Esophagus squamous epithelium (tissue), 4 donors: ENCODE data around the gene CCDC182.

Experiments
- CTCF ChIP-seq, 6 experiments: fragments of 450-650 bp in 4 of 6; fragments of 200-600 bp in 2 of 6; sonication (generic) in 2 of 6; IDR thresholded peaks; one replicate each; pipeline ENCODE4 v1.5.1; 2016 to 2019; ENCODE audit warnings: antibody characterized with exemption in 6 of 6, mild to moderate bottlenecking in 4 of 6, moderate library complexity in 4 of 6
- POLR2A ChIP-seq, 4 donors: fragments of 450-650 bp; IDR thresholded peaks; one replicate each; pipeline ENCODE4 v1.6.1; 2017; ENCODE audit warnings: antibody characterized with exemption in 4 of 4, mild to moderate bottlenecking in 4 of 4, moderate library complexity in 3 of 4

- TF ChIP-seq CTCF (IDR thresholded peaks at IDR 0.05): no peak
- no peak for TF ChIP-seq POLR2A (IDR thresholded peaks at IDR 0.05)
Observed at GRCh38 chr17:57724026-57724728, 20.9 kb downstream of the CCDC182 start.
